Measurements from ENCODE around the gene LILRA5.
A peak's percentile ranks its signal among the peaks of the same experiment; 100 is the strongest.
"Not testable (repeated sequence)": the region's sequence is repeated elsewhere in the genome, so short reads cannot be mapped to it uniquely, and the experiment has no call there.

The LILRA5 gene

DNA sequence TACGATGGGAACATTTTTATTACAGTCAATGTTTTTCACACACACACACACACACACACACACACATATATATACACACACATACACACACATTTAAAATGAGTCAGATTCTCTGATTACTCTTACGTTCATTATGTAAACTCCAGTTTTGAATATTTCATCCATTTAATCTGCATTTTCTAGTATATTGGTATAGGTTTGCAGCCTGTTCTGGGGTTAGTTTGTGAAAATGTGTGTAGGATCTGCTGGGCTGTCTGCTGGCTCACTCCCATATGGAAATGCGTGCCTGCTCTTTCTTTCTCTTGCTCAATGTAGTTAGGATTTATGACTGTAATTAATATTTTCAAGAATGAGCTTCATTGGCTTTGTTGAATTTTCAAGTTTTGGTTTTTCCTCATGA lies 39.1 kb downstream of the LILRA5 start:
- no peak for DNase-seq (ENCODE audit: low read depth)

DNA sequence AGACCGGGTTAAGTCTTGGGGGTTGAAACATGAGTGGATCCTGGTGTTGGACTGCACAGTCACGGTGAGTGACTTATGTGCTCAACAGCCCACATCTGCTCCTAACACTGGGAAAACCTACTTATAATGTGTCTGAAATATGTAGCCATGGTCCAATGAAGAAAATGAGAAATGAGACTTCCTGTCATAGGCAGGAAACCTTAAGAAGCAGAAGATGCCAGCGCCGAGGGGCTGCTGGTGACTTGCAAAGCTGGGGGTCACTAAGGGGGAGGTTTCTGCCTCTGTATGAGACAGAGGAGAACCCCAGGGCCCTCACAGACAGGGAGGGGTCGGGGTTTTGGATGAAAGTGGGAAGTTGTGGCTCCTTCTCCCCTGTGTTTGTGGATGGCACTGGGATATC lies 40.8 kb downstream of the LILRA5 start:
- DNase-seq (ENCODE audit: low read depth), result not testable (repeated sequence)

DNA sequence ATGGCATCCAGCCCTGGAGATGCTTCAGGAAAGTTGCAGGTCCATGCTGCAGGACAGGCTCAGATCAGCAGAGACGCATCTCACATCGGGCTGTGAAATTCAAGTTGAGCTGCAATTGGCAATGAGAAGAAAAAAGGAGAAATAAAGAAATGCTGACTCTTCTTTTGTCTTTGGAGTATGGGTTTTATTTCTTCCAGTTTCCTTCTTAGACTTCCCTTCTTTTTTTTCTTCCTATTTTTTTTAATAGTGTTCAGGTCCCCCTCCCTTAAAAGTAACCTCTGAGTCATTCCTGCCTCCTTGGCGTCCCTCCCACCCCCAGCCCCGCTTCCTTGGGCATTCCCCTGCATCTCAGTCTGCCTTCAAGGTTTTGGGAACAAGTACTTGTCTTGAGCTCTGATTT lies 41.4 kb downstream of the LILRA5 start:
- DNase-seq (ENCODE audit: low read depth), result not testable (repeated sequence)

DNA sequence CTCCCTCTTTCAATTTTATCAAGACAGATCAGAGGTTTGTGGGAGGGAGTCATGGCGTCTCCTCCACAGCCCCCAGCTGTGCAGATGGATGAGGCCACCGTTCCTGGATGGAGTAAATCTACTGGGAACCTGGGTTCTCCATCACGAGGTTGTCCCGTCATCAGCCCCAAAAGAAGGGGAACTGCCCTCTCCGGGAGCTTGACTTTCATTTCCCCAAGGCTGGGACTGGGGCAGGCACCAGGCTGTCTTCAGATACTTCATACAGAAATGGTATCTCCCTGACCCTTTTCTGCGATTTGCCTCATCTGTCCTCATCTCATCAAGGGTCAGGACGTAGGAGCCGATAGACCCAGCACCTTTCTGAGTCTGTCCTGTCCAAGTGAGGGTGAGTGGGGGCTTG lies 41.9 kb downstream of the LILRA5 start:
- no peak for DNase-seq (ENCODE audit: low read depth)

DNA sequence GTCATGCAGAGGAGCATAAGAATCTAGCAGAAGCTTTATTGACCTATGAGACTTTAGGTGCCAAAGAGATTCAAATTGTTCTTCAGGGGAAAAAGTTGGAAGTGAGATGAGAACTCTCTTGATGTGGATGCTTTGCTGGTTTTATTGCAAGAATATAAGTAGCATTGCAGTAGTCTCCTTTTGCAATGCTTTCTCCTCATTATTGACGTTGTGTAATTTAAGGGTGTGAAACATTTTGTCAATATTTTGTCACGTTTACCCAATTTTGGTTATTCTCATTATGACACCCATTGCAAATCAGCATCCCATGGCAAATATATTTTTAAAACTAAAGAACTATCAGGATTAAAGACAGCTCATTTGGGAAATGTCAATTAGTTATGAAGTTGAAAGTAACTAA lies 44.0 kb downstream of the LILRA5 start:
- DNase-seq (ENCODE audit: low read depth), result no peak

DNA sequence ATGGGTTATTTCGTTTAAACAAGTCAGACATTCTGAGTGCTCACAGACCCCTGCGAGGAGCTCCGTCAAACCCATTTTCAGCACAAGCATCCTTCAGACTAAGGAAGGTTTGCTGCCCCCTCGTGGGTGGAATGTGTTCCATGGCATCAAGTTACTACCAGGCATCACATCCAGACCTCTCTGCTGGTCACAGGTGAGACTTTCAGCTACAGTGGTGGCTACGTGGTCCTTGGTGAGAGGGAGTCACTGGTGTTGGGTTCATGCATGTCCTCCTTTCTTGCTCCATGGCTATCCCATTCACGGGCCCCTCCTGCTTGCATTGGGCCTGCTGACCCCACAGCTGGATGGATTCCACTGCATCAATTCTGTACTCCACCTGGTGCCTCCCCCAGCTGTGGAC lies 46.8 kb downstream of the LILRA5 start:
- peak; percentile 47 for DNase-seq (ENCODE audit: low read depth)

DNA sequence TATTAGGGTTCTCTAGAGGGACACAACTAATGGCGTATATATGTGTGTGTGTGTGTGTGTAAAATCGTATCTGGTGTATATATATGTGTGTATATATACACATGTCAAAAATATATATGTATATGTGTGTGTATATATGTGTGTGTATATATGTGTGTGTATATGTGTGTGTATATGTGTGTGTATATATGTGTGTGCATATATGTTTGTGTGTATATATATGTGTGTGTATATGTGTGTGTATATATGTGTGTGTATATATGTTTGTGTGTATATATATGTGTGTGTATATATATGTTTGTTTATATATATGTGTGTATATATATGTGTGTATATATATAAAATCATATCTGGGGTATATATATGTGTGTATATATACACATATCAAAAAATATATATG lies 50.5 kb downstream of the LILRA5 start:
- DNase-seq (ENCODE audit: low read depth), result no peak

DNA sequence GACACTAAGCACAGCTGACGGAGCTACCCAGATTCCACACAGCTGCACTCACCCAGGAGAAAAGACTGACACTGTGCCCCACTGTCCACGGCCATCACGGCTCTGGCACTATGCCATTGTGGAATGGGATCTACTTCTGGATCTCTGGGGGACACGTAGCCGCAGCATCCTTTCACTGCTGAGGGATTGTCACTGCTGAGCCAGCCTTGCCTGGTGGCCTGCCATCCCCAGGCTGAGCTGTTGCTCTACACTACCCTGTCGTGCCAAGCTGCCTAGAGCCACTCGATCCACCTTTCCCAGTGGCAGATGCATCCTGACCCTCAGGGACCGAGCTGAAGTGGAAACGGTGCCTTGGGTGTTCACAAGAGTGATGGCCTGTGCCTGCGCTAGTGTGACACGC lies 50.9 kb downstream of the LILRA5 start:
- DNase-seq (ENCODE audit: low read depth), result no peak

DNA sequence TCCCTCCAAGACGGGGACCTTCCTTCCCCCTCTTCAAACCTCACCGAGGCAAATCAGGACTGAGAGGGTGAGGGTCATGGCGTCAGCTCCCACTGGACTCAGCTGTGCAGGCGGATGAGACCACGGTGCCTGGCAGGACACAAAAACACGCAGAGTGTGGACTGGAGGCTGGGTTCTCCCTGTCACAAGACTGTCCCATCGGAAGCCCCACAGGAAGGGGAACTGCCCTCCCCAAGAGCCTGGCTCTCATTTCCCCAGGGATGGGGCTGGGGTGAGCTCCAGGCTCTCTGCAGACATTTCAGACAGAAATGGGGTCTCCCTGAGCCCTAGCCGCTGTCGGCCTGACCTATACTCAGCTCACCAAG lies 55.9 kb downstream of the LILRA5 start, which contains the start of gene LILRB5:
TSS of gene LILRB5 (minus strand) at position 158 of the 365 bp plus-strand sequence. CDS start at position 78, 80 bp downstream.
- DNase-seq (ENCODE audit: low read depth), result no peak

All from stimulated activated CD8-positive, alpha-beta memory T cell treated with anti-CD3 and anti-CD28 coated beads, Interleukin-12 subunit alpha, Interleukin-12 subunit beta, amount 100 ng/mL, for 1 hour (primary cell).